HG02852 (cell line): ENCODE data around the gene ACYP2.

ENCODE experiments used
- ATAC-seq: cut with Tn5 transposase; IDR thresholded peaks from one replicate; pipeline ENCODE4 v1.9.1; 2021; ENCODE audit warnings: mild to moderate bottlenecking, moderate library complexity; ENCODE audit not compliant: unreplicated experiment

Gene ACYP2

DNA sequence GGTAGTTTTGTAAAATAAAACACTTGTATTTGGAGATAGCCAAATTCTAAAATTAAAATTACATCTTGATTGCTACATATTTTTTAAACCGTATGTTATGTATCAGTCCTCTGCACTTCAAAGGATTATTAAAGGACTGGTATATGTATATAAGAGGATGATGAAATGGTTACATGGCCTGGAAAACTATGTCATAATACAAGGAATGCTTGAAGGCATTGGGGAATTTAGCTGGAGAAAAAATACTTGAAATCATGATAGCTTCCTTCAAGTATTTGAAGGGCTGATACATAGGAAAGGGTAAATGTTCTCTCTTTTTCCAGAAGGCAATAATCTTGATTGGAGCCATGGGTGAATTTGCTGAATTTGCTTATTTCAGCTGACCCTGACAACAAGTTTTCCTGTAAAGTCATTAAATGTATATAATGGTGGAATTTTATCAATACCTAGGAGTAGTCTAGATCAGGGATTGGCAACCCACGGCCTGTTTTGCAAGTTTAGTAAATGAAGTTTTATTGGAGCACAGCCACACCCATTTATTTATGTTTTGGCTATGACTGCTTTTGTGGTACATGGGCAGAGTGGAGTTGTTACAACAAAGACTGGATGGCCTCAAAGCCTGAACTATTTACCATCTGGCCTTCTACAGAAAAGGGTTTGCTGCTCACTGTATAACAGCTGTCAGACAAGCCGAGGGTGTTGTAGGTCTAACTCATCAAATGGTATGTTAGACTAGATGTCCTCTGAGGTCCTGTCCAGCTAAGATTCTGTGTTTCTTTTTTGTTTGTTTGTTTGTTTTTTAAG, 34.4 kb downstream of the ACYP2 start:
- ATAC-seq = no peak

DNA sequence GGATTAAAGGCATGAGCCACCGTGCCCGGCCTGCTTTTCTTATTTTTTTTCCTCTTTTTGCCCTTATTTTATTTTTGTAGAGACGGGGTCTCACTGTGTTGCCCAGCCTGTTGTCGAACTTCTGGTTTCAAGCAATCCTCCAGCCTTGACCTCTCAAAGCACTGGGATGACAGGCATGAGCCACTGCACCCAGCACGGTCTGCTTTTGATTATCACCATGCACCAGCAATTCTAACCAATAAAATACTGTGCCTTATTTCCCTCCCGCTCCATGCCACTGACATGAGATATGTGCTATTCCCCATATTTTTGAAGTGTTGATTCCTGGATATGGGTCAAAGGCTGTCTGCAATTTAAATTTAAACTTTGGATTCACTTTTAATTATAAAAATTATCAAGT, 42.9 kb downstream of the ACYP2 start:
- ATAC-seq = no peak

DNA sequence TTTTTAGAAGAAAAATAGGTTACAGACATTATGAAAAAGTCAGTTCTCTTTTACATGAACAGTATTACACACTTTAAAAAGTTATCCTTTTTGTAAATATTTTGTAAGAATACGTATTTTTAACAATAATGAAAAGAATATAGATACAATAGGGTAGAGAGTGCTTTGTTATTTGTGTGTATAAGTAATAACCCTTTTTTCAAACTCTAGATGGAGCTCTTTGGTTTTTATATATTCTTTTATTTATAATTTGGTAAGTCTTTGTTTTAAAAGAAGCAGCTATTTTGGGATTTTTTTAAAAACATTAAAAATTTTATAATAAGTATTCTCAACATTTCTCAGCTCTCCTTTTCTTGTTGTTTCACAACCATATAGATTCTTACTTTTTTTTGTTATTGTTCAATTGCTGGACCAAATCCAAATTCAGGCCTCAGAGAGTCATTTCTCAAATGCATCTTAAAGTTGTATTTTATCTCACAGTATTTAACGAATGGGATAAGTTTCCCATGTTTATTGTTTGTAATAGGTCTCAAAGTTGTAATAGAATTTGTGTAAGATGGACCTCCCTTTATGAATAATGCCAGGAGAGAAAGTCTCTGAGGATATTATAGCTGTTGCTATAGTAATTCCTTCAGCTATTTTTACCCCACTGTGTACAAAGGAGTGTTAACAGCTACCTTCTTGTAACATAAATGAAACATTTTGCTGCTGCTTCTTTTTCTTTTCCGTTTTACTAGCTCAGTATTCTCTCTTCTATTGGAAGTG, 46.4 kb downstream of the ACYP2 start:
- ATAC-seq = no peak

DNA sequence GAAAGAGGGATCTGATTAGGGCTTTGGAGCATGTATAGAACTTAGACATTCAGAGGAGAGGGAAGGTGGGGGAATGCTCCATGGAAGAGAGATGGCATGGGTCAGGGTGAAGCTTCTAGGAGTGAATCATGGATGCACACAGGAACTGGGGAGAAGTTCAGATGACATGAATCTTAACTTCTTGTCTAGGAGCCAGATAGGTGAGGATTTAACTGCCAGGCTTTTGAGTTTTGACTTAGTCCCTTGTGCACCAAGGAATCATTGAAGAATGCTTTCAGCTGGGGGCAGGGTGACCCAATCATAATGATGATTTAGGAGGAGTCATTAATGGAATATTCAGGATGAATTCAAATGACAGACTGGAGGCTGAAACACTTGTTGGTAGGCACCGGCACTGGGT, 48.7 kb downstream of the ACYP2 start:
- no peak for ATAC-seq

DNA sequence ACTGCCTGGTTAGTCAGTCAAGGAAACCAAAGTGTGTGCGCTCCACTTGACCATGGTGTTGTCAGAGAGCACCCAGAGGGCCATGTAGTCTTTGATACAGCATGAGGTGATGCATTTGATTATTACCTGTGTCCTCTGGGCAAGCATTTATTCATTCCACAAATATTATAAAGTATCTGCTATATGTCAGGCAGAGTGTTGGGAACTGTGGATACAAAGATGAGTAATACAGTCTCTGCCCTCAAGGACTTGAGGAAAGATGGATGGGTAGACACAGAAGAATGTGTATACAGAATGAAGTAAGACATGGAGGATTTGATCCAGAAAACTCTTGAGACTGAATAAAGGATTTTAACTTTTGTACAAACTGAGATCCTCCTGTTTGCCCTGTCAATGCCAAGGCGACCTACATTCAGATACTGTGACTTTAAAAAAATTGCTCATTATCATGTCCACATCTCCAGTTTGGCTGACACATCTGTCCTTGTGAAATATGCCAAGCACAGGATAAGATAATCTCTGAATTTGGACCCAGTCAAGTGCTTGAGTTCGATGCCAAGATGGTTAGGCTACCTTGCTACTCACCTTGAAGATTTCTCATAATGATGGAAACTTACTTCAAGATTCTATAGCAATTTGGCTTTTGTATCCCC, 50.8 kb downstream of the ACYP2 start:
- no peak for ATAC-seq

DNA sequence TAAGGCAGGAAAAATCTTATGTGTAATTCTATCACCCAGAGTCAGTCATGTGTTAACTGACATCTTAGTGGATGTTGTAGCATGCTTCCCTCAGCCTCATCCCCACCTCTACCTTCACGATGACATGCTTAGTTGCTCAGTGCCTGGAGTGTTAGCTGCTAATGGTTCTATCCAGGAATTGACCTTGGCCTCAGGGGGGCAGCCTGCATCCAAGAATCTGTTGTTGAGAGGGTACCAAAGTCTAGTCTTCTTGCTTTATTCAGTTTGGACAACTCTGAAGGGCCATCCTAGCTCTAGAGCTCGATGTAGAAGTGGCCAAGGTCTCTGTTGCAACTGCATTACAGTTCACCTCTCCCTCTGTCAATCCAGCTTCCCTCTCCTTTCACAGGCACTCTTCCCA, 61.2 kb downstream of the ACYP2 start:
- no peak for ATAC-seq

DNA sequence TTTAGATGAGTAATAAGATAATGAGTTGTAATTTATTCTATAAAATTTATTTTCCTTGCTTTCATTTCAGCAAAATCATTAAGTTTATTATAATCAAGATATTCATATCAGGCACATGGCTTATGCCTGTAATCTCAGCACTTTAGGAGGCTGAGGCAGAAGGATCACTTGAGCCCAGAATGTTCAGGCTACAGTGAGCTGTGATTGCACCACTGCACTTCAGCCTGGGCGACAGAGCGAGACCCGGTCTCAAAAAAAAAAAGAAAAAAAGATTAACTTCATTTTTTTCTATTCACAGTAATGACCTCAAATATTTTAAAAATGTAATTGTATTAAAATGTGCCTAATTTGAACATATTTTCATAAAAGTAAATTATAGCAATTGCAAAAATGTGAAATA, 67.9 kb downstream of the ACYP2 start:
- ATAC-seq = no peak

DNA sequence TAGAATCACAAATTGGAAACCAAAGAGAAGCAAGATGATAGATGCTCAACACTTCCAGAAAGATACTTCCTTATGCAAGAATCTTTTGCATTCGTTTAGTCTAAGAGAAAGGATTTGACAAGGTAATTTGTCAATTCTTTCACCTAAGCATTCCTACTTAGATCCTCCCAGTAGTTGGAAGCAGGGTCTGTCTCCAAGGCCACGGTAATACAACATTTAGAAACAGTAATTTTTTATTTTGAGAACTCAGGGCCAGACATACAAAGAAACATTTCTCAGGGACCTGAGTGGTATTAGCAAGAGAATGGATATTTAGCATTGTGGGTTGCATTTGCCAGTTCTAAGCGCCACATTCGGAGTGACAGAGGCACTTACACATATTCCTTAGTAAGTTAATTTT, 68.6 kb downstream of the ACYP2 start:
- no peak for ATAC-seq

DNA sequence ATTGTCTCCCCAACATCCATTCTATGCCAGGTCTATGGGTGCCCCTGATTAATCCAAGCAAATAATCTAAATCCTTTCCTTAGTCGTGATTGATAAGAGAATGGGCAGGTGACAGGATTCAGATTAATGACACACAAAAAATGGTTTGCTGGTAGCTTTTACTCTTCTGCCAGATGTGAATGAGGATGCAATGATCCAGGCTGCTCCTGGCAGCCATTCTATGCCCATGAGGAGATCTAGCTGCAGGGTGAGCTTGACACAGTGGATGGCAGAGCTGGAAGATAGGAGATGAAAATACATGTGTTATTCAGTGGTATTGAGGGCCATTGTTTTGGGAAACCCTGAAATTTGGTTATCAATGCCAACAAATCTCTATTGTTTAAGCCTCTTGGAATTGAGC, 69.7 kb downstream of the ACYP2 start:
- no peak for ATAC-seq

DNA sequence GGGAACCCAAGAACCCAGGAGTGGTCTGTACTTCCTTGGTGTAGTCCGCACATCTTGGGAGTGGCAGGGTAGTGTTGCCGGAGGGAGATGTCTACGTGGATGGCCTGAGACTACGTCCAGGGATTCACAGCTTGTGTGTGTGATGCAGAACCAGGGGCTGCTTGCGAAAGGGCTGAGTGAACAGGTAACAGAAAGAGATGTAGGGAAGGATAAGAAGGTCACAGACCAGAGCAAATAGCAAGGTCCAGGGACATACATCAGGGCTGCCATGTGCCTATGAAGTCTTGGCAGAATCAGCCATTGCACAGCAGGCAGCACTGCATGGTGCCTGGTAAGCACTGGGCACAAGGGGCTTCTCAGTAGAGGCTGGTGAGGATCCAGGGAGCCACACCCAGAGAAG, 71.9 kb downstream of the ACYP2 start:
- ATAC-seq = no peak

DNA sequence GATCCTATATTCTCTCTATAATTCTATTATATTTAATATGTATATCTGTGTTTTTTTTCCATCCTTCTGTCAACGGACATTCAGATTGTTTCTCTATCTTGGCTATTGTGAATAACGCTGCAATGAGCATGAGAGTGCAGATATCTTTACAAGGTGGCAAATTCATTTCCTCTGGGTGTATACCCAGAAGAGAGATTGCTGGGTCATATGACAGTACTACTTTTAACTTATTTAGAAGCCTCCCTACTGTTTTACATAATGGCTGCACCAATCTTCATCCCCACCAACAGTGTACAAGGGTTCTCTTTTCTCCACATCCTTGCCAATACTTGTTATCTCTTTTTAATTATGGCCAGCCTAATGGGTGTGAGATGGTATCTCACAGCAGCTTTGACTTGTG, 74.1 kb downstream of the ACYP2 start:
- ATAC-seq = no peak

DNA sequence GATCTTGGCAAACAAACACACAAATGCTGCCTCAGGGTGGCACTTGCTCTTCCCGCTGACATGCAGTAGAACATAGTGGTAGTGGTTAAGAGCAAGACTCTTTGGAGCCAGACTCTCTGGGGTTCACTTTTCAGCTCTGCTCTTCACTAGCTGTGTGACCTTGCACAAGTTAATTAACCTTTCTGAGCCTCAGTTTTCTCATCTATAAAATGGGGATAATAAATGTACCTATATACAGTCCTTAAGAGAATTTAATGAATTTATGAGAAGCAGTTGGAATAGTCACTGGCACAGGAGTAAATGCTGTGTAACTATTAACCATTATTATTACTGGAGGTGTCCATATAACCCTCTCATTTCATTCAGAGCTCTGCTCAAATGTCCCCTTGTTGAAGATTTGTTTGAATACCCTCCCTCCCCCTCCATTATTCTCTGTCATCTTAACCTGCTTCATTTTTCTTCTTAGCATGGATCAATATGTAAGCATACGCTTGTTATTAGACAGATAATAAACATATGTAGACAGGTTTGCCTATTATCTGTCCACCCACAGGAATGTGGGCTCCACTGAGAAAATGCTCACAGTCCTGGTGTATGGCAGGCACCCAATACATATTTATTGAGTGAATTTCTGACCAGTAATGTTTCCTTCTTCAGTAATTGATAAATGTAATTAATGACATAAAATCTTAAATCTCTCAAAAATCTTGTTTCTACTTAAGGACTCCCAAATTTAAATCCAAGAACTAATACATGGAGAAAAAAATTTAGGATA, 76.1 kb downstream of the ACYP2 start:
- ATAC-seq = no peak

DNA sequence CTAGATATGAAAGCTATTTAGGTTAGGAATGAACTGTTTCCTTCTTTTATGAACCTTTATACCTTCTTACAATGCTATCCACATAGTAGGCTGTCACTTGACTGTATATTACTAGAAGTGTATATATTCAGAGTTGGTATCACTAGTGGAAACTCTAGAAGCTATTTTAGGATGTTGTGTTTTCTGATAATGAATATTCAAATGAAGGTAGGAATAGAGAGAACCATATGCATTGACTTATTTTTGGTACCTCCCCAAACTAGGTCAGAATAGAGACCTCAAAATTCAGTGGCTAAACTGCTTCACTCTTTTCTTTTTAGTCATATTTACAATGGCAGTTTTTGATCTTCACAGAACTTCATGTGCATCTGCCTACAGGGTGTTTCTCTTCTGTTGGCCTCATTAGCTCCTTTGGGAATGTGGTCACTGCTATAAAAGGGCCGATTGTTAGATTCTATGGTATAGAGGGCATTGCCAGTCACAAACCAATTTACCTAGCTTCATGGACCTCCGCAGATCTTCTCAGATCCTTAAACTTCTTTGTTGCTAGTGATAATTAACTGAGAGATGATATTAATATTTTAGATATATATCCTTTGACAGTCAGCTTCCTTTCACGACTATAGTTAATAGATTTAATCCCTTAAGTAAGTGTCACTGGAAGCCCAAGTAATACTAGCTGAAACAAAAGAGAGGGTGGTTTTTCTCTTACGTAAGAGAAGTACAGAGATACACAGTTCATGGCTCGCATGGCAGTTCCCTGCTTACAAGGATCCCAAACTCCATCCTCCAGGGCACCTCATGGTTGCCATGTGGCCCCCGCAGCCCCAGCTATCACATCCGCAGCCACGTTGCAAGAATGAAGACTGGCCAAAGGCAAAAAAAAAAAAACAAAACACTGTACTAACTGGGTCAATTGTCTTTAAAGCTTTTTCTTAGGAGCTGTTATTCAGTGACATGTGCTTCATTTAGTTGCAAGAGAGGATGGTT, 79.6 kb downstream of the ACYP2 start:
- no peak for ATAC-seq

DNA sequence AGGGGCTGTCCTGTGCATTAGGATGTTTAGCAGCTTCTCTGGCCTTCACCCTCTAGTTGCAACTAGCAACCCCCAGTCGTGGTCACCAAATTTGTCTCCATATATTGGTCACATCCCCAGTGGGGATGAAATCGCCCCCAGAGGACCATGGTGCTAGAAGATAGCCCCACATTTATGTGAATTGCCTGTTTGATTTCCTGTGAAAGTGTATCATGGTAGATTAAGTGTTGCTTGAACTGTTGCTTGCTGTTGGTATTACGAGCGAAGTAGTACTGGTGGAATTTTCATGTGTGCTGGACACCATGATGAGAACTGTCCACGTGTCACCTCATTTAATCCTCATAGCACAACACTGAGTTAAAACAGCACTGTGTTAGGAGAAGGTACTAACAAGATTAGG, 81.2 kb downstream of the ACYP2 start:
- ATAC-seq = no peak

DNA sequence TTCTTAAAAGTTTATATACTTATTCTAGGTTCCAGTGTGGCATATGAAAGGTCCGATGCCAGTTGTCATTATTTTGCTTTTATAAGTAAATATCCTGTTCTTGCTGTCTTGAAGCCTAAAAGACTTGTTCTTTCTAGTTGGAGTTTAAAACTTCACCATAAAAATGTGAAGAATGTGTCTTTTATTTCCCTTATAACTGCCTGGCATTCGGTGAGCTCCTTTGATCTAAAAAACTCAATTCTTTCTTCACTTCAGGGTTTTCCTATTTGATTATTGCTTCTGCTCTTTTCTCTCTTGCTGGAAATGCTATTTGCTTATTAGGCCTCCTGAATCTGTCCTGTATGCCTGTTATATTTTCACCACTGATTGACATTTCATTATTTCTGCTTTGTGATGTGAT, 89.1 kb downstream of the ACYP2 start:
- ATAC-seq = no peak

DNA sequence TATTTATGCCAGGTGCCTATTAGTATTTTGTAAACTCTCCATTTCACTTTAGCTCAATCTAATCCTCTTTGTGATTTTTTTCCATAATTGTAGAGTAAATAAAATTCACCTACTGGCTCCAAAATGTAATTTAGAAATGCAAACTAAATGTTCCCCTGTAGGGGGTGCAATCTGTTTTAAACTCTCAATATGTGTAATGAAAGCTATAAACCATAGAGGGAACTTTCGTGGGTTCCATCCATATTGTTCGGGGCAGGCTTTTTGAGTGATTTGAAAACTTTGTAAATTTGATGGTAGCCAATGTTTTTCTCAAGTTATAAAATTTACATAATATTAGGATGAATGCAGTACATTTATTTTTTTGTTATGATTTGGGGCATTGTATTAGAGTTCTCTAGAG, 91.2 kb downstream of the ACYP2 start:
- ATAC-seq = no peak

DNA sequence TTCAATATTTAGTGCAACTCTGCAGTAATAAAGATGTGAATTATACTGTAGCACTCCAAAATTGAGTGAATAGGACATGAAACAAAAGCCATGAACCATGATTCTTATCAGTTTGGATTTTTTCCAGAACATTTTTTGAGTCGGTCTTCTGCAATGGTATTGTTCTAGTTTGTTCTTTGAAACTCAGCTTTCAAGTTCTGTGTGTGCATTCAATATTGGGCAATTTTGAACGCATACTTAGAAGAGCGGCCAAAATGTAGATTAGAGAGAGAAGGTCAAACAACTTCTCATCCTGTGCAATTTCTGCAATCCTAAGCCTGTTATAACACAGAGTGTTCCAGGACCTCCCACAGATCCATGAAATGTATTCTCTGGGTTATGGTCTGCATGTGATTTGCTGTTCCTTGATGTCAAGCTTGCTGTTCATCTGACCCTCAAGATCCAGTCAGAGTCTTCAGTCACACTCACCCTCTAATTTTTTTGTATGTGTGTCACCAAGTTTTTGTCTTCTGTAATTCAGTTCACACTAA, 92.3 kb downstream of the ACYP2 start:
- ATAC-seq = no peak

DNA sequence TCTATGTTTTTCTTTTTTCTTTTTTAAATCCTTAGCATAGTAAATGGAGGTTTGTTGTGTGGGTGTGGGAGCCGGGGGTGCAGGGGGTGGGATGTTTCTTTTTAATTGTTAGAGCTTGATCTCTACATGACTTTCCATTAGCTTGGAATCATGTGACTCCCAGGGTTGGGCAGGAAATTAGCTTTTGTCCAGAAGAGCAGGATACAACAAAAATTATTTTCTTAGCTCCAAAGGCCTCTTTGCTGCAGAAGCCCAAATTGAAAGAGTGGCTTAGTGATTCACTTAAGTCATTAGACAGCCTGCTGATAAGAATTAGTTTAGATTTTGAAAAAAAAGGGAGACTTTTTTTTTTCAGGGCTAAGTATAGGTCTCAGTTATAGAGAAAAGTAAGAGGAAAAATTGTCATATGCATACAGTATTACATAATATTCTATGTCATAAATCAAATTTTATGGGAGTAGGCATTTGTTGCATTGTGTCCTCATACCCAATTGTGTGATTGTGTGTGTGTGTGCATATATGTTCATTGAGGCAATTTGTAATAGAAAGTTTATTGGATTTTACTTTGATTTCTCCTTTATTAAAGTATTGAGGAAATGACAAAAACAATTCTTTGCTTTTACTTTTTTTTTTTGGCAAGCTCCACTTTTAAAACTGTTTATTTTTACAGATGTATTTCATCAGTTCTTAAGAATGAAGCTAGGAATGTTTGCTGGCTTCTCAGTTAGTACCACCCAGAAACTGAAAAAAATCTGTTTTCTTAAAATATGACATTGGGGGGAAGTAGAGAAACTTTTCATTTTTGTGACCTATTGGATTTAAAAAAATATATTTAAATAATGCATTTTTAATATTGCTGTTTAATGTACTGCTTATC, 93.2 kb downstream of the ACYP2 start:
- no peak for ATAC-seq

DNA sequence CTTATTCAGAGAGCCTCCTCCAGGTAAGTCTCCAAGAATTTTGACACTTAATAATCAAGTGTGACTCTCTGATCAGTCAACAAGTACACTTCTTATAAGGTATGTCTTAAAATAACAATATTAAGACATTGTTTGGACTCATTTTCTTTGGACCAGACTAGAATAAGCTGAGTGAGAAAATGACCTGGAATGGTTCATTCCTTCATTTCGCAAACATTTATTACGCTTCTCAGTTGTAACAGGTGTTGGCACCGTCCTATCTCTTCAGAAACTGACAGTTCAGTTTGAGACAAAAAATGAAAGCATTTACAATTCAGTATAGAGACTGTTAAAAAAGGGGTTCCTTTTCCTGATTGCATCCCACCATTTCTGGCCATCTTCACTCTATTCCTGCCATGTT, 94.0 kb downstream of the ACYP2 start:
- ATAC-seq = no peak
